Fibroblast of mammary gland (primary cell): ENCODE data around the gene TRIM17.

Experiments
- DNase-seq: peaks from one replicate; pipeline ENCODE4 v3.0.0-alpha.2; 2010; ENCODE audit warnings: low read depth
- H3K4me3 ChIP-seq: 2 replicates; pipeline ENCODE4 v1.5.1; 2011; ENCODE audit warnings: low read depth, mild to moderate bottlenecking, low read length, moderate library complexity; ENCODE audit not compliant: control insufficient read depth
- CTCF ChIP-seq: conservative IDR thresholded peaks from 2 replicates; pipeline ENCODE4 v1.5.1; 2011; ENCODE audit warnings: low read depth, low read length, inconsistent platforms; ENCODE audit not compliant: control insufficient read depth, insufficient read depth

The TRIM17 gene

GRCh38 chr1:228394571-228395394 is 21.9 kb downstream of the TRIM17 start:
- H3K4me3 ChIP-seq: no peak overlapping the region
- no peak for DNase-seq
- TF ChIP-seq CTCF: no peak

GRCh38 chr1:228393811-228394570 is 22.7 kb downstream of the TRIM17 start:
- TF ChIP-seq CTCF: no peak
- no peak overlapping the region for H3K4me3 ChIP-seq
- no peak for DNase-seq

- peak; percentile 76 for DNase-seq
- no peak overlapping the region for H3K4me3 ChIP-seq
- TF ChIP-seq CTCF: peak; percentile 61
Measured at GRCh38 chr1:228393268-228393701, 23.4 kb downstream of the TRIM17 start.

GRCh38 chr1:228392111-228392936 is 24.3 kb downstream of the TRIM17 start:
- no peak for DNase-seq
- TF ChIP-seq CTCF: no peak

GRCh38 chr1:228391411-228392020 is 25.1 kb downstream of the TRIM17 start:
- no peak overlapping the region for H3K4me3 ChIP-seq
- no peak for TF ChIP-seq CTCF
- no peak for DNase-seq

More at GRCh38 chr1:228392111-228392936, 24.3 kb downstream of the TRIM17 start:
- no peak overlapping the region for H3K4me3 ChIP-seq

GRCh38 chr1:228390649-228391048 is 26.0 kb downstream of the TRIM17 start:
- no peak for DNase-seq
- no peak for TF ChIP-seq CTCF
- no peak overlapping the region for H3K4me3 ChIP-seq
